OCI-LY3 (cell line): ENCODE results near the gene EEF2KMT.
"Not testable (repeated sequence)": the region's sequence is repeated elsewhere in the genome, so short reads cannot be mapped to it uniquely, and the experiment has no call there.

Experiments
- CTCF ChIP-seq: fragments of 200-600, 300-600 bp; sonication (generic); IDR thresholded peaks from 2 replicates; pipeline ENCODE4 v1.5.1; 2014; ENCODE audit warnings: antibody characterized with exemption, low read length, low read depth
- EZH2phosphoT487 ChIP-seq: fragments of 200-600 bp; shearing (Covaris generic); IDR thresholded peaks from 2 replicates; pipeline ENCODE4 v1.6.1; 2018; ENCODE audit warnings: antibody characterized with exemption, mixed run types, low read depth

DNA sequence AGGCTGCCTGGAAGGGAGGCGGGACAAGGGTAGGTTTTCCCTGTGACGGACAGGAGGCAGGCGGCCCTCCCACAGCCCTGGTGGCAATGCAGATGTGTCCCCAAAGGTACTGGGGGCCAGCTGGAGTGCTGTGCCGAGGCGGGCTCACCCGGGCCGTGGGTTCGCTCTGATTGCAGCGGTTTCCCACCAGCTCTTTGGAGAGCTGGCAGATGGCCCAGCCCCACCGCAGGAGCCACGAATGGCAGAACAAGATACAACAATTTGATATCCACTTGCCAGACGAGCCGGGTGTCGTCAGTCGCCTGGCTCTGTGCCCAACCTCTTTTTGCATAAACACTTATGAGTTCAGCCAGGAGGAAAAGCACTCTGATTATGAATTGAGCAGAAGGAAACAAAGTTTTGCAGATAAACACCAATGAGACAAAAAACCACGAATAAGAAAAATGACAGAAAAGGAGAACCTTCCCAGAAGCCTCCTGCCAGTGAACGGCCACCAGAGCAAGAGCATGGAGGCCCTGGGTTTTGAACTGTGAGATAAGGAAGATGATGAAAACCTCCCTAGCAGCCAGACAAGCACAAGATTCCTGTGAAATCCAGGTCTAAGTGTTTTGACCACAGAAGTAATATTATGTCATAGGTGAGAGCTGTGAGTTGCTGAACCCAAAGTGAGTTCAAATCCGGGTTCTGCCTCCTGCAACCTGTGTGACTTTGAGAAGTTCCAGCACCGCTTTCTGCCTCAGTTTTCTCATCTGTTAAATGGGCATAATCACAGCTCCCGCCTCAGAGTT lies 19.9 kb upstream of the EEF2KMT start:
- TF ChIP-seq CTCF, EZH2phosphoT487: not testable (repeated sequence)
